ENCODE data around the gene MTFR1L. TPM values are rescaled to one million over a fixed set of nuclear protein-coding genes. Genes with fewer than 3 reads are reported as not detected.

The MTFR1L gene
- total RNA-seq, 1 experiment from 2014 or later = 28.9 TPM

- TF ChIP-seq MAX (CRISPR knock-in tag; IDR thresholded peaks at IDR 0.05) (no peak), PREB (CRISPR knock-in tag; IDR thresholded peaks at IDR 0.05; ENCODE audit: borderline replicate concordance) (no peak), ERG (CRISPR knock-in tag; IDR thresholded peaks at IDR 0.05) (no peak), MLX (CRISPR knock-in tag; IDR thresholded peaks at IDR 0.05) (no peak), CDX4 (CRISPR knock-in tag; IDR thresholded peaks at IDR 0.05; ENCODE audit: borderline replicate concordance) (no peak), CREM (CRISPR knock-in tag; IDR thresholded peaks at IDR 0.05) (no peak), NFATC4 (CRISPR knock-in tag; IDR thresholded peaks at IDR 0.05) (no peak), EMX1 (CRISPR knock-in tag; IDR thresholded peaks at IDR 0.05) (no peak), ZNF425 (CRISPR knock-in tag; conservative IDR thresholded peaks at IDR 0.05) (no peak)
Measured at GRCh38 chr1:25871086-25871703, 51.4 kb downstream of the MTFR1L start (continued).

- Mint-ChIP-seq H3K4me3 (no peak overlapping the region), H3K27me3 (ENCODE audit: low read depth) (peaks cover 8% of the 10 kb centered on the region), H3K36me3 (no peaks in the 10 kb centered on the region), H3K4me1 (peaks cover 35% of the 10 kb centered on the region), H3K9me3 (no peaks in the 10 kb centered on the region), H3K27ac (no peak overlapping the region)
- ChIA-PET POLR2A (no interaction called here), CTCF (no interaction called here)
- DNase-seq (ENCODE audit: low spot score) = peak; percentile 5
- no peak for ATAC-seq
- no peak for TF ChIP-seq MXD4 (CRISPR knock-in tag; IDR thresholded peaks at IDR 0.05; ENCODE audit: borderline replicate concordance)
- TF ChIP-seq JAZF1 (CRISPR knock-in tag; IDR thresholded peaks at IDR 0.05) = no peak
- no peak for TF ChIP-seq ZNF263 (CRISPR knock-in tag; IDR thresholded peaks at IDR 0.05; ENCODE audit: low read depth)
- TF ChIP-seq HMGXB4 (CRISPR knock-in tag; IDR thresholded peaks at IDR 0.05) = no peak
- TF ChIP-seq GABPB1 (CRISPR knock-in tag; IDR thresholded peaks at IDR 0.05) = no peak
- TF ChIP-seq MLX (CRISPR knock-in tag; IDR thresholded peaks at IDR 0.05) = no peak
- TF ChIP-seq FOXP4 (CRISPR knock-in tag; IDR thresholded peaks at IDR 0.05) = no peak
- TF ChIP-seq PRDM15 (CRISPR knock-in tag; IDR thresholded peaks at IDR 0.05) = no peak
- no peak for TF ChIP-seq ZNF121 (CRISPR knock-in tag; IDR thresholded peaks at IDR 0.05)
Measured at GRCh38 chr1:25871704-25872494, 52.1 kb downstream of the MTFR1L start.
